NCI-H1105 treated with DMSO at 0.1 percent for 48 hours (cell line): ENCODE measurements around the gene SCEL.
"Not testable (repeated sequence)": the region's sequence is repeated elsewhere in the genome, so short reads cannot be mapped to it uniquely, and the experiment has no call there.

Experiments
- DNase-seq: peaks from one replicate; lab custom pipeline; 2025; lab: John Stamatoyannopoulos, UW

SCEL gene

GRCh38 chr13:77535448-77535847 is at the start of gene SCEL:
SCEL (plus strand) TSS chr13:77535706; CDS start chr13:77555876, 20,170 bp downstream.
- no peak for DNase-seq

DNA sequence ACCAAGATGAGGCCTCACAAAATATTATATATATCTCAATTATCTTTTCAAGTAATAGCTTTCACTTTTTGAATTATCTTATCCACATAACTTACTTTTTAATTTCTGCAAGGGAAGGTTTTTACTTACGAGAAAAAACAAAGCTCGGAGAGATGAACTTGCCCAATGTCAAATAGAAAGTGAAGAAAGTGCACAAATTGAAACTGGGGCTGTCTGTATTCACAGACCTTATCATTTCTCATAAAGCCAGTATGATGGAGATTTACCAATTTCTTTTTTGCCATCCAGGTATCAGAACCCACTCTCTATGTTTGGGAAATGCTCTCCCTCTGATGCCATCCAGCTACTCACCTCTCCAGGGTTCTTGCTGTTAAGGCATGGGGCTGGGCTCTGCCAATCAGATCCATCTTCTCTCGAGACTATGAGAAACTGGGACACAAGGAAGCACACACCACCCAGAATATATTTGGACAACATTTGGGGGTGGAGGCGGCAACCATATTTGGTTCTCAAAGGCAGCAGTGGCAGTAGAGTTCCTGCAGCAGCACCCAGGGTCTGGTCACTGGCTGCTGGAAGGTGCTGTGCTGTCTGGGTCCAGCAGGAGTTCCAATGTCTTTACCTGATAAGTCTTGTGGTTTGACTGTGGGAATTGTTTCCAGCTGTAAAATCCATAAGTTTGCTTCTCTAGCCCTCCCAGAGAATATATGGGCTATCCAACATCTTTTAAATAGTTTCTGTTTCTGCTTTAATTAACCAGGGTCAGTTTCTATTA is 45.8 kb upstream of the SCEL start:
- DNase-seq = no peak

DNA sequence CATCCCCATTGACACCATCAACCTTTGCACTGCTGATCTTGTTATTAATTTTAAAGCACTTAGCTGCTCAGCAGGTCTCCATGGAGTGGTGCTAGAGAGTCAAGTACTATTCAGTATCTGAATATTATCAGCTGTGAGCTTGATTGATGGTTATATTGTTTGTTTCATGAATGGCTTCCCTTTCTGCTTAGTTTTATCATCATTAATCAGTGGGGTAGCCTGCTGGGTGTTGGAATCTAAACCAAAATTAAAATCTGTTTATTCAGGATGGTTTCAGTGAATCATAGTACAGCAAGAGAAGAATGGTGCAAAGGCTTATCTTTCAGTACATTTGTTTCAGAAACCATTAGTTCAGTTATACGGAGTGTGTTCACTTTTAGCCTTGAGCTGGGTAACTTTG is 42.5 kb upstream of the SCEL start:
- DNase-seq = peak; percentile 70

DNA sequence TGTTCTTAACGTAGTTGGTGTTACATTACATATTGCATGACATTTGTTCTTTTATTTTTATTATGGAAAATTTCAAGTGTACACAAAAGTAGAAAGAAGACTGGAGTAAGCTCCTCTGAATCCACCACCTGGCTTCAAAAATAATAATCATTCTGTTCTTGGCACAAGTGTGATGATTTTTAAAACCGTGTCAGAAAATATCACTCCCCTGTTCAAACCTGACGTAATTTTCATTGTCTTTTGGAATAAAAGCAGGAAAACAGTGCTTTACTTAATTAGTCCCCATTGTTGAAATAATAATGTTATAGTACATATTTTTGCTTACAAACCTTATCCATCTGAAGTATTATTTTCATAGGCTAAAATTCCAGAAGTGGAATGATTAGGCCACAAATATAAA is 41.3 kb upstream of the SCEL start:
- DNase-seq = no peak

- DNase-seq = no peak
Measured at GRCh38 chr13:77497350-77497749, 38.2 kb upstream of the SCEL start.

DNA sequence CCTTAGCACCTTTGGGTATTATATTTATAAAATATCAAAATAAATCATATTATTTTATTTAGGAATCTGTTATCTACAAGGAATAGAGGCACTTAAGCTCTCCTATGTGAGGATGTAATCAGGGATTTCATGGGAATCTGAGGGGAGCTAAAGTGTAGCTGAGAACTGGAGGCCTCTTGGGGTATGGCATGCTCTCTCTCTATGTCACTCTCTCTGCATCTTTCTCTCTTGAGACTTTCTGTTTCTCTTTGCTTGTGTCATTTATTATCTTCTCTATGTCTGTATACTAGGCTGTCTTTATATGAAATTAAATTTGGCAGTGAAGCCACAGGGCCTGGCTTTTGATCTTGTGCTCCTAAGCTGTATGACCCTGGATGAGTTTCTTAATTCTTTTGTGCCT is 37.7 kb upstream of the SCEL start:
- no peak for DNase-seq

GRCh38 chr13:77502104-77502720 is 33.3 kb upstream of the SCEL start:
- DNase-seq = no peak

DNA sequence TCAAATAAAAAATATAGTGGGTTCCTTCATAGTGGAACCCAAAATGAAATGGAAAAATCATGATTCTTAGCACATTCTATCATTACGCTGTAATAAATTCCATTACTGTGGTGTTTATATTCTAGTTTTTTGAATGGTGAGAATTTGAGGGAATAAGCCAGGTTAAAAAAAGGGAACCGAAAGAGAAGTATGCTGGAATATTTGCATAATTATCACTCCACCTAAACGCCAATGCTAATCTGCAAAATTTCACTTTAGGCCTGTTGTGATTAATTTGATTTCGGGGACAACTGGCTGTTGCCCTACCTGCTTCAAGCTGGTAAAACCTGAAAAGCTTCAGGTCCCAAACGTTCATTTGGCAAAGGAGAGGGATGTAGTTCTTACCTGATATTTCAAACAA is 32.1 kb upstream of the SCEL start:
- no peak for DNase-seq

- DNase-seq = no peak
Measured at GRCh38 chr13:77506874-77507273, 28.6 kb upstream of the SCEL start.

DNA sequence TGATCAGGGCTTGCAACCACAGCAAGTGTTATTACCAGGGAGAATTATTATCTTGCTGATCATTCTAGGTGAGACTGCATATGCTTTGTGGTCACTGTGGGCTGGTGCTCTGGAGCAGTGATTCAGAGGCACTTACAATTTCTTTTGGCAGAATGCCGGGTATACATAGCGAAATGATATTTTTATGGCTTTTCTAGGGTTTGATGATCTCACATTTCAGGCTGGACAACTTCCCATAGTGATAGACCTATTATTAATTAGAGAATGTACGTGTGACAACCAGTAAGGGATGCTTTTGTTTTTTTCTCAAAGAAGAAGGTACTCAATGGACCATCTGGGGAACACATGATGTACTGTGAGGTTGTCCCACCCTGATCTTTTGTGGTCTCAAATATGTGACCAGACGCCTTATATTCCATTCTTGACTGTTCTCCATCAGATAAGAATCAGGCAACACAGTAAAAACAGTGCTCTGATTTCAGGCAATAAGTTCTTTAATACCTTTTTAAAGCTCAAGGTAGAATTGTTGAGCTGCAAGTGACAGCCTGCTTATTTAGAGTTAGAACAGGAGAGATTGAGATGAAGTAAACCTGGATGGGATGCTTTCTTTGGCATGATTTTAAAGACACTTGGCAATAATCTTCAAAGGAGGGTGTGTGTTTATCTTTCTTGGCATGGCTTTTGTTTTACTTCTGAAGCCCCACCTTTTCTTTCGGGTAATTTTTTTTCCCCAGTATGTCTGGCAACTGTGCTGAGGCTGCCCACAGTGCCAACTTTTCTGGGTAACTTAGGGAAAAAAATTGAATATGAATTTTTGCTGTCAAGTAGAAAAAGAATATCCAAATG is 27.4 kb upstream of the SCEL start:
- peak; percentile 79 for DNase-seq

DNA sequence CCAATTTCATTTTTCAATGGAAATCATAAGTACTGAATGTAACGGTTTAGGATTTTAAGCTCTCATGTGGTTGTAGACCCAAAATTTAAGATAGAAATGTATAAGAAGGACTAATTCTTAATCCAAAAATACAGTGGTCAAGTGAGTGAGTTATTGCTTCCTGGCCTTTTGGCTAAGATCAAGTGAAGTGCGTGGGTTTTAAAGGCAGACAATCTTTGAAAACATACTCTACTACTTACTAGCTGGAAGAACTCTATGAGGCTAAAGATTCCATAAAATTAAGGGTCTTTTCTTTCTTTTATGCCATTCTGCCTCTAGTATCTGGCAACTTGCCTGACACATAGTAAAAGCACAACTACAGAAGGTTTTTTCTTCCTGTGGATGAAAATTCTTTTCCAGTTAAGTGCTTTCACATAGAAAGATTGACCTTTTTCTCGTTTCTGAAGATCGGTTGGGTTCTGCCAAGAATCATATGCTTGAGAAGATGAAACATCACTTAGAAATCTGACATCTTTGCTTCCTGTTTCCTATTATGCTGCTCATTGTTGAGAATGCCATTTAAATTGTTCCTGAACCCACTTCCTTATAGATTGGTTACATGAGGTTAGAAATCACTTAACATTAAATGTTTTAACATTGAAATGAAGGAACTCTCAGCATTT is 26.4 kb upstream of the SCEL start:
- DNase-seq = no peak

- no peak for DNase-seq
Measured at GRCh38 chr13:77510156-77510555, 25.4 kb upstream of the SCEL start.

- peak; percentile 23 for DNase-seq
Measured at GRCh38 chr13:77511552-77511951, 24.0 kb upstream of the SCEL start.

DNA sequence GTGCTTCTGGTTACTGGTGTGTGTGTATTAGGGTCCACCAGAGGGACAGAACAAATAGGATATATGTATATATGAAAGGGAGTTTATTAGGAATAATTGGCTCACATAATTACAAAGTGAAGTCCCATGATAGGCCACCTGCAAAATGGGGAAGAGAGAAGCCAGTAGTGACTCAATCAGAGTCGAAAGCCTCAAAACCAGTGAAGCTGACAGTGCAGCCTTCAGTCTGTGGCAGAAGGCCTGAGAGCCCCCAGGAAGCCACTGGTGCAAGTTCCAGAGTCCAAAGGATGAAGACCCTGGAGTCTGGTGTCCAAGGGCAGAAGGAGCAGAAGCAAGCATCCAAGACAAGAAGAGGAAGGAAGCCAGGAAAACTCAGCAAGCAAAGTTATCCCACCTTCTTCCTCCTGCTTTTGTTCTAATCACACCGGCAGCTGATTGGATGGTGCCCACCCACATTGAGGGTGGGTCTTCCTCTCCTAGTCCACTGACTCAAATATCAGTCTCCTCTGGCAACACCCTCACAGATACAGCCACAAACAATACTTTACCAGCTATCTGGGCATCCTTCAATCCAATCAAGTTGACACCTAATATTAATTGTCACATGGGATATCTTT is 21.7 kb upstream of the SCEL start:
- no peak for DNase-seq

- DNase-seq = no peak
Measured at GRCh38 chr13:77514336-77514726, 21.2 kb upstream of the SCEL start.

DNA sequence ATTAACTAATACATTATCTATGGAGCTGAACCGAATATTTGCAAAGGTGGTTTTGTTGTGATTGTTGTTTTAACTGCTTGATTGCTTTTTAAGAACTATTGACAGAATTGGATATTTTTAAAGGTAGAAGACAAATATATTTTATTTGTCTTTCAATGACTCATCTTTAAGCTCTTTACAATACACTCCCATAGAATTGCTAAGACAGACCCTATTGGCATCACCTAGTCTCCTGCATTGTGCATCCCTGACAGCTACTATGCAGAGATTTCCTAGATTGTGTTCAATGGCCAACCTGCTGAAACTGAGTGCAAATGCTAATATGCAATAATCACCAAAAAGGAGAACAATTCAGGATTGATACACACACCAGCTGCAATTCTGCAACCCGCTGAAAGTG is 19.7 kb upstream of the SCEL start:
- no peak for DNase-seq

GRCh38 chr13:77516342-77516789 is 19.1 kb upstream of the SCEL start:
- DNase-seq = no peak

GRCh38 chr13:77518266-77518665 is 17.2 kb upstream of the SCEL start:
- DNase-seq = no peak

DNA sequence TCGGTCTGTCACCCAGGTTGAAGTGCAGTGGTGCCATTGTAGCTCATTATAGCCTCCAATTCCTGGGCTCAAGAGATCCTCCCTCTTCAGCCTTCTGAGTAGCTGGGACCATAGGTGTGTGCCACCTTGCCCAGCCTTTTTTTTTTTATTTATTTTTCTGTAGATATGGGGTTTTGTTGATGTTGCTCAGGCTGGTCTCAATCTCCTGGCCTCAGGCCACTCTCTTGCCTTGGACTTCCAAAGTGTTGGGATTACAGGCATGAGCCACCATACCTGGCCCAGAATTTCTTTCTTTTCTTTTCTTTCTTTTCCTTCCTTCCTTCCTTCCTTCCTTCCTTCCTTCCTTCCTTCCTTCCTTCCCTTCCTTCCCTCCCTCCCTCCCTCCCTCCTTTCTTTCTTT is 16.1 kb upstream of the SCEL start:
- not testable (repeated sequence) for DNase-seq

DNA sequence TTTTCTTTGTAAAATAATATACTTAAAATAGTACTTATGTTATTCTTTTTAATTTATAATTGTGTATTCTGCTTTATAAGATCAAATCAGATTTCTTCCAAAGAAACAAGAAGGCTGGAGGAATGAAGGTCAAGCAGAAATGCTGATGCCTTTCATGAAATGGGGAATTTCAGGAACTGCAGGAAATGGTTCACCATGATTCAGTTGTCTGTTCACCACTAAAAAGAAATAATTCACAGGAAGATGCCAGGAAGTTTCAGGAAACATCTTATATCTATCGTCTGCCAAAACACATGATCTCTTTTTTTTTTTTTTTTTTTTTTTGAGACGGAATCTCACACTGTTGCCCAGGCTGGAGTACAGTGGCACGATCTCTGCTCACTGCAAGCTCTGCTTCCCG is 15.7 kb upstream of the SCEL start:
- no peak for DNase-seq

DNA sequence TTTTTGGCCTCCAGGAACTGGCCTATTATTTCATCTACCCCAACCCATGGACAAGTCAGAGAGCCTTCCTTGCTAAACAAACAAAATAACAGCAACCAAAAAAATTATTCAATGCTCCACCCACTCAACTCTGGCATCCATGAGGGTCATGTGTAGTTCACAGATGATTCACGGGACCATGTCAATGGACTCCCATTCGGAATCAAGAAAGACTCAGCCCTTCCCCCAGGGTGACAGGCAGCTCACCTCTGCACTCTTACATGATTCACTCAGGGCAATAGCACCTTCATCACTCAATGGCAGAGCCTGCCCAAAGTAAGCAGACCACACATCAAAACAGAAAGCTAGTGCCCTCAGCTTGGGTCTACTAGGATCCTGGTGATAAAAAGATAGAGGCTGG is 14.3 kb upstream of the SCEL start:
- DNase-seq = no peak
